HL-60 (cell line): ENCODE results near the gene DHX15.

Source experiments
- POLR2AphosphoS5 ChIP-seq: IDR thresholded peaks from 2 replicates; pipeline ENCODE4 v1.6.1; 2012; ENCODE audit warnings: low read depth
- TF ChIP-seq, protein P1 (sequence below): IDR thresholded peaks from one replicate; pipeline ENCODE4 v1.5.1; 2011; ENCODE audit warnings: low read length, control low read depth, inconsistent platforms; ENCODE audit not compliant: insufficient read depth
- TF ChIP-seq, protein P2 (sequence below): IDR thresholded peaks from 2 replicates; pipeline ENCODE4 v1.6.1; 2012; ENCODE audit warnings: low read depth; ENCODE audit not compliant: insufficient replicate concordance

DNA sequence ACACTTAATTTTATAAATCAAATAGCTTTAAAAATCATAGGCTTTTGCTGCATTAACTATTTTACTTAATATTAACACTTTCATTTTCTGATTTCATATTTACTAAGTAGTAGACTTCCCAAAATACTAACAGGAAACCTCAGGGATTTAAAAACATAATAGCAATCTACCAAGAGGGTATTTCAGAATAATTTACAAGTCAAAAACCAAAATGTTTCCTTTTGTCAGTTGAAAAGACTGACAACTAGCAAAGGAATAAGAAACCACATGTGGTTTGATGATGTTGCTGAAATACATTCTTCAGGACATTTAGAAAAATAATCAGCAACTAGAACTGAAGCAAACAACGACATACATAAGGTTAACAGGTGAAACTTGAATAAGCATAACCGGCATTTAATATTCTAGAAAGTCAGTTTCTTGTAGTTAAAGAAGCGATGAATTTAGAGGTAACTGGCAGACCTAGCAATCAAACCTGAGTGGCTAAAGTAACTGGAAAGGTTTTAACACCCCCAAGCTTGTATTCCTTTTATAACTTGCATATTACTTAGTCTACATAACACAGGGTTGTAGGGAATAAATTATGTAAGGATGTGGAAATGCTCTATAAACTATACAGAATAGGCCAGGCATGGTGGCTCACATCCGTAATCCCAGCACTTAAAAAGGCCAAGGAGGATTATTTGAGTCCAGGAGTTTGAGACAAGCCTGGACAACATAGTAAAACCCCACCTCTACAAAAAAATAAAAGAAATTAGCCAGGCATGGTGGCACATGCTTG lies 40.0 kb downstream of the DHX15 start:
- TF ChIP-seq, protein P1, sequence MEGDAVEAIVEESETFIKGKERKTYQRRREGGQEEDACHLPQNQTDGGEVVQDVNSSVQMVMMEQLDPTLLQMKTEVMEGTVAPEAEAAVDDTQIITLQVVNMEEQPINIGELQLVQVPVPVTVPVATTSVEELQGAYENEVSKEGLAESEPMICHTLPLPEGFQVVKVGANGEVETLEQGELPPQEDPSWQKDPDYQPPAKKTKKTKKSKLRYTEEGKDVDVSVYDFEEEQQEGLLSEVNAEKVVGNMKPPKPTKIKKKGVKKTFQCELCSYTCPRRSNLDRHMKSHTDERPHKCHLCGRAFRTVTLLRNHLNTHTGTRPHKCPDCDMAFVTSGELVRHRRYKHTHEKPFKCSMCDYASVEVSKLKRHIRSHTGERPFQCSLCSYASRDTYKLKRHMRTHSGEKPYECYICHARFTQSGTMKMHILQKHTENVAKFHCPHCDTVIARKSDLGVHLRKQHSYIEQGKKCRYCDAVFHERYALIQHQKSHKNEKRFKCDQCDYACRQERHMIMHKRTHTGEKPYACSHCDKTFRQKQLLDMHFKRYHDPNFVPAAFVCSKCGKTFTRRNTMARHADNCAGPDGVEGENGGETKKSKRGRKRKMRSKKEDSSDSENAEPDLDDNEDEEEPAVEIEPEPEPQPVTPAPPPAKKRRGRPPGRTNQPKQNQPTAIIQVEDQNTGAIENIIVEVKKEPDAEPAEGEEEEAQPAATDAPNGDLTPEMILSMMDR, result no peak
- TF ChIP-seq POLR2AphosphoS5, result no peak
- TF ChIP-seq, protein P2, sequence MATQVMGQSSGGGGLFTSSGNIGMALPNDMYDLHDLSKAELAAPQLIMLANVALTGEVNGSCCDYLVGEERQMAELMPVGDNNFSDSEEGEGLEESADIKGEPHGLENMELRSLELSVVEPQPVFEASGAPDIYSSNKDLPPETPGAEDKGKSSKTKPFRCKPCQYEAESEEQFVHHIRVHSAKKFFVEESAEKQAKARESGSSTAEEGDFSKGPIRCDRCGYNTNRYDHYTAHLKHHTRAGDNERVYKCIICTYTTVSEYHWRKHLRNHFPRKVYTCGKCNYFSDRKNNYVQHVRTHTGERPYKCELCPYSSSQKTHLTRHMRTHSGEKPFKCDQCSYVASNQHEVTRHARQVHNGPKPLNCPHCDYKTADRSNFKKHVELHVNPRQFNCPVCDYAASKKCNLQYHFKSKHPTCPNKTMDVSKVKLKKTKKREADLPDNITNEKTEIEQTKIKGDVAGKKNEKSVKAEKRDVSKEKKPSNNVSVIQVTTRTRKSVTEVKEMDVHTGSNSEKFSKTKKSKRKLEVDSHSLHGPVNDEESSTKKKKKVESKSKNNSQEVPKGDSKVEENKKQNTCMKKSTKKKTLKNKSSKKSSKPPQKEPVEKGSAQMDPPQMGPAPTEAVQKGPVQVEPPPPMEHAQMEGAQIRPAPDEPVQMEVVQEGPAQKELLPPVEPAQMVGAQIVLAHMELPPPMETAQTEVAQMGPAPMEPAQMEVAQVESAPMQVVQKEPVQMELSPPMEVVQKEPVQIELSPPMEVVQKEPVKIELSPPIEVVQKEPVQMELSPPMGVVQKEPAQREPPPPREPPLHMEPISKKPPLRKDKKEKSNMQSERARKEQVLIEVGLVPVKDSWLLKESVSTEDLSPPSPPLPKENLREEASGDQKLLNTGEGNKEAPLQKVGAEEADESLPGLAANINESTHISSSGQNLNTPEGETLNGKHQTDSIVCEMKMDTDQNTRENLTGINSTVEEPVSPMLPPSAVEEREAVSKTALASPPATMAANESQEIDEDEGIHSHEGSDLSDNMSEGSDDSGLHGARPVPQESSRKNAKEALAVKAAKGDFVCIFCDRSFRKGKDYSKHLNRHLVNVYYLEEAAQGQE, result no peak
